Endothelial cell of umbilical vein (primary cell): ENCODE data around the gene TUB. TPM values are rescaled to one million over a fixed set of nuclear protein-coding genes. Genes with fewer than 3 reads are reported as not detected.

Experiments
- BruUV-seq: library from RNA; stranded (reverse); fragments of 400-500 nt; replicated peaks from 2 replicates; lab custom pipeline; 2021; lab: Mats Ljungman, UMichigan
- CTCF ChIA-PET: fragments of 300-600, 350-600 bp; sonication (Branson Sonifier 250); formaldehyde crosslinking; loops from one replicate; lab custom pipeline; 2021; ENCODE audit warnings: antibody characterized with exemption, inconsistent platforms; lab: Charles Lee
- POLR2A ChIA-PET: fragments of 300-600, 350-600 bp; sonication (Branson Sonifier 250); formaldehyde crosslinking; loops from one replicate; lab custom pipeline; 2021; ENCODE audit warnings: antibody characterized with exemption, inconsistent platforms; lab: Charles Lee
- DNase-seq: peaks from one replicate; pipeline ENCODE4 v3.0.0-alpha.2; 2011; ENCODE audit warnings: low read depth, low spot score
- FAIRE-seq: peaks from 2 replicates; lab custom pipeline; 2011; peaks lifted over from hg19 to GRCh38; lab: Jason Lieb, UNC
- H2AFZ ChIP-seq: 2 replicates; pipeline ENCODE4 v1.6.0; 2012; ENCODE audit warnings: low read depth, low read length, control low read depth, inconsistent platforms
- H3K27ac ChIP-seq: 2 replicates; pipeline ENCODE4 v1.5.1; 2011; ENCODE audit warnings: low read depth, mild to moderate bottlenecking, control low read depth, low read length, moderate library complexity; ENCODE audit not compliant: insufficient read depth
- H3K27me3 ChIP-seq, 2 experiments: 2 replicates each; pipeline versions ENCODE4 v1.6.0 to v1.6.1; 2011; ENCODE audit warnings: low read length in 2 of 2, mixed read lengths in 1 of 2; ENCODE audit not compliant: control insufficient read depth in 2 of 2, insufficient read depth in 2 of 2
- H3K36me3 ChIP-seq, 2 experiments: 2 replicates in 1 of 2; 3 replicates in 1 of 2; pipeline ENCODE4 v1.5.1; 2011; ENCODE audit warnings: low read length in 2 of 2, mild to moderate bottlenecking in 1 of 2, moderate library complexity in 1 of 2; ENCODE audit not compliant: control insufficient read depth in 2 of 2, insufficient read depth in 2 of 2; ENCODE audit errors: extremely low read depth in 1 of 2
- H3K4me1 ChIP-seq: 3 replicates; pipeline ENCODE4 v1.5.1; 2011; ENCODE audit warnings: mild to moderate bottlenecking, low read length; ENCODE audit not compliant: control insufficient read depth, insufficient read depth; ENCODE audit errors: extremely low read depth
- H3K4me2 ChIP-seq: 2 replicates; pipeline ENCODE4 v1.6.1; 2011; ENCODE audit warnings: low read length, control low read depth, mixed read lengths; ENCODE audit not compliant: insufficient read depth
- H3K4me3 ChIP-seq, 3 experiments: fragments of 200-600 bp in 1 of 3; sonication (generic), shearing (Covaris generic) in 1 of 3; replicated peaks in 1 of 3; 2 replicates each; pipeline ENCODE4 v1.5.1; 2011 to 2016; ENCODE audit warnings: control low read depth in 3 of 3, low read length in 3 of 3, mild to moderate bottlenecking in 2 of 3, inconsistent platforms in 1 of 3, low read depth in 1 of 3, moderate library complexity in 1 of 3; ENCODE audit not compliant: insufficient read depth in 1 of 3
- H3K79me2 ChIP-seq: 2 replicates; pipeline ENCODE4 v1.6.0; 2012; ENCODE audit warnings: low read length, inconsistent platforms; ENCODE audit not compliant: control insufficient read depth, insufficient read depth
- H3K9ac ChIP-seq: replicated peaks from 2 replicates; pipeline ENCODE3; 2011; ENCODE audit warnings: low read length, control low read depth; ENCODE audit not compliant: insufficient read depth; ENCODE audit errors: extremely low read depth
- H3K9me1 ChIP-seq: replicated peaks from 3 replicates; pipeline ENCODE4 v1.6.0; 2011; ENCODE audit warnings: mild to moderate bottlenecking, low read length; ENCODE audit not compliant: control insufficient read depth, insufficient read depth; ENCODE audit errors: extremely low read depth
- H3K9me3 ChIP-seq: replicated peaks from 2 replicates; pipeline ENCODE4 v1.5.1; 2012; ENCODE audit warnings: low read length, inconsistent platforms; ENCODE audit not compliant: control insufficient read depth, insufficient read depth
- H4K20me1 ChIP-seq: replicated peaks from 2 replicates; pipeline ENCODE3; 2011; ENCODE audit warnings: mild to moderate bottlenecking, low read length; ENCODE audit not compliant: control insufficient read depth, insufficient read depth; ENCODE audit errors: extremely low read depth
- CTCF ChIP-seq, 2 donors: IDR thresholded peaks; 1 replicate in 1 of 2; 2 replicates in 1 of 2; pipeline ENCODE4 v1.5.1; 2011; ENCODE audit warnings: low read length in 2 of 2, mild to moderate bottlenecking in 2 of 2, moderate library complexity in 2 of 2, control low read depth in 1 of 2, inconsistent platforms in 1 of 2, low read depth in 1 of 2; ENCODE audit not compliant: insufficient read depth in 1 of 2; ENCODE audit errors: extremely low read depth in 1 of 2
- EZH2 ChIP-seq: IDR thresholded peaks from 2 replicates; pipeline ENCODE4 v1.6.1; 2012; ENCODE audit warnings: borderline replicate concordance, low read depth, mild to moderate bottlenecking, moderate library complexity, low read length, inconsistent platforms; ENCODE audit not compliant: severe bottlenecking
- FOS ChIP-seq: IDR thresholded peaks from 2 replicates; pipeline ENCODE4 v1.6.1; 2011; ENCODE audit warnings: mild to moderate bottlenecking, low read length, moderate library complexity, borderline replicate concordance; ENCODE audit not compliant: insufficient read depth
- GATA2 ChIP-seq: IDR thresholded peaks from 2 replicates; pipeline ENCODE4 v1.7.0; 2011; ENCODE audit warnings: low read depth, mild to moderate bottlenecking, moderate library complexity, mixed read lengths, low read length; ENCODE audit not compliant: insufficient read length, insufficient read depth
- JUN ChIP-seq: IDR thresholded peaks from 2 replicates; pipeline ENCODE4 v1.6.1; 2011; ENCODE audit warnings: borderline replicate concordance, low read depth; ENCODE audit not compliant: insufficient read length, insufficient read depth
- MAX ChIP-seq: IDR thresholded peaks from 2 replicates; pipeline ENCODE4 v1.6.1; 2011; ENCODE audit not compliant: insufficient read depth, insufficient read length
- MYC ChIP-seq: IDR thresholded peaks from one replicate; pipeline ENCODE4 v1.6.1; 2011; ENCODE audit warnings: mild to moderate bottlenecking, low read depth, low read length
- POLR2A ChIP-seq: IDR thresholded peaks from 2 replicates; pipeline ENCODE4 v1.6.1; 2012; ENCODE audit warnings: low read depth, mild to moderate bottlenecking, control low read depth, low read length
- POLR2AphosphoS5 ChIP-seq: IDR thresholded peaks from 2 replicates; pipeline ENCODE4 v1.6.1; 2012; ENCODE audit warnings: low read depth, mild to moderate bottlenecking, control low read depth, low read length, moderate library complexity; ENCODE audit not compliant: insufficient read depth
- dilution Hi-C: fragments of 300-500 bp; cut with MboI; formaldehyde crosslinking; loops from one replicate; pipeline ENCODE4 v1.15.0; 2019; ENCODE audit warnings: low sequenced_read_pairs; ENCODE audit not compliant: extremely low pct_ligation_motif_present
- intact Hi-C: fragments of 100-400 bp; cut with micrococcal nuclease; formaldehyde crosslinking; loops from one replicate; pipeline ENCODE4 v1.10.0; 2022
- polyA plus RNA-seq, 4 experiments: library from polyadenylated mRNA; depleted of rRNA in 3 of 4; stranded (reverse) in 3 of 4; unstranded in 1 of 4; fragments of >200 nt; gene quantifications; 2 replicates each; pipeline versions ENCODE4 v1.2.1 to v1.2.3, GENCODE V29; 2011 to 2012; ENCODE audit warnings: missing spikeins in 1 of 4
- total RNA-seq: library from RNA; stranded (reverse); gene quantifications from 2 replicates; pipeline ENCODE4 v1.2.3, GENCODE V29; 2021

TUB gene
- total and polyA plus RNA-seq, 2 donors (not counting 3 experiments of a cell fraction or from before 2014, with no cell fraction given), result 2.3 to 3.9 TPM

GRCh38 chr11:8087756-8088155 is 6.7 kb downstream of the TUB start:
- intact Hi-C loops (no loop called here), dilution Hi-C loops (no loop called here)
- no TSS peak for BruUV-seq
- H3K9ac ChIP-seq, result no peak overlapping the region
- no peaks in the 10 kb centered on the region for H4K20me1 ChIP-seq
- no peak overlapping the region for H3K4me3 ChIP-seq
- no peak overlapping the region for H3K4me2 ChIP-seq
- TF ChIP-seq MAX (no peak), MYC (no peak), JUN (no peak), POLR2A (no peak), GATA2 (no peak), EZH2 (no peak), CTCF (IDR thresholded peaks at IDR 0.05; ENCODE audit: extremely low read depth in 1 of 2, insufficient read depth in 1 of 2, low read depth in 1 of 2, low read length in 2 of 2) (no peak), POLR2AphosphoS5 (no peak), FOS (no peak)
- no peaks in the 10 kb centered on the region for H3K9me3 ChIP-seq
- no peaks in the 10 kb centered on the region for H3K79me2 ChIP-seq
- CTCF ChIA-PET, result interaction anchor here (1.1 to 20.3 kb wide), 4 partner anchors 11 to 101 kb away, joined by 5 to 822 read pairs (median 306); partner anchors contain the start of gene EIF3F
- no peak for DNase-seq
- POLR2A ChIA-PET, result no interaction called here
- H3K36me3 ChIP-seq, result no peaks in the 10 kb centered on the region
- H3K27ac ChIP-seq, result no peak overlapping the region
- H3K9me1 ChIP-seq, result no peaks in the 10 kb centered on the region
- no peaks in the 10 kb centered on the region for H3K4me1 ChIP-seq
- H2AFZ ChIP-seq, result no peak overlapping the region
- FAIRE-seq, result no peak
- H3K27me3 ChIP-seq, result no peaks in the 10 kb centered on the region
